C4-2B (cell line): ENCODE results near the gene INAFM1.
"Not testable (repeated sequence)": the region's sequence is repeated elsewhere in the genome, so short reads cannot be mapped to it uniquely, and the experiment has no call there.

Experiments used
- H3K27ac ChIP-seq: fragments of 450-650 bp; 2 replicates; pipeline ENCODE4 v1.5.1; 2017
- CTCF ChIP-seq: fragments of 450-650 bp; conservative IDR thresholded peaks from 2 replicates; pipeline ENCODE4 v1.5.1; 2017; ENCODE audit warnings: mild to moderate bottlenecking
- ZFX ChIP-seq: fragments of 450-650 bp; IDR thresholded peaks from 2 replicates; pipeline ENCODE4 v1.6.1; 2017

Gene INAFM1

GRCh38 chr19:47243364-47243775 is 31.3 kb upstream of the INAFM1 start:
- H3K27ac ChIP-seq, result peak overlapping the region; percentile 73; the same call in 1 of the 2 replicates

GRCh38 chr19:47243776-47244547 is 30.7 kb upstream of the INAFM1 start:
- TF ChIP-seq ZFX (no peak), CTCF (peak; percentile 89)
- H3K27ac ChIP-seq, result peak overlapping the region; percentile 73

More at GRCh38 chr19:47243364-47243775, 31.3 kb upstream of the INAFM1 start:
- no peak for TF ChIP-seq CTCF
- no peak for TF ChIP-seq ZFX

GRCh38 chr19:47247308-47247990 is 27.2 kb upstream of the INAFM1 start:
- H3K27ac ChIP-seq, result no peak overlapping the region
- TF ChIP-seq ZFX (no peak), CTCF (peak; percentile 87)

- H3K27ac ChIP-seq, result not testable (repeated sequence)
Observed at GRCh38 chr19:47253016-47253415, 21.7 kb upstream of the INAFM1 start.

GRCh38 chr19:47253467-47253881 is 21.2 kb upstream of the INAFM1 start:
- no peak overlapping the region for H3K27ac ChIP-seq

GRCh38 chr19:47253970-47254369 is 20.7 kb upstream of the INAFM1 start:
- H3K27ac ChIP-seq, result no peak overlapping the region
- TF ChIP-seq CTCF (no peak), ZFX (no peak)

More at GRCh38 chr19:47253467-47253881, 21.2 kb upstream of the INAFM1 start:
- TF ChIP-seq CTCF, result no peak
- TF ChIP-seq ZFX, result no peak

- TF ChIP-seq ZFX, result no peak
- TF ChIP-seq CTCF, result no peak
- peak within 1 kb of the TSS; percentile 93 for H3K27ac ChIP-seq
Observed at GRCh38 chr19:47255879-47256692, 18.6 kb upstream of the INAFM1 start, which contains the start of gene CCDC9. TSS of gene CCDC9 (plus strand) at chr19:47256525. CDS start at chr19:47258401, 1,876 bp downstream.
